BJ (cell line): ENCODE data around the gene GTF2H4. TPM values are rescaled to one million over a fixed set of nuclear protein-coding genes. Genes with fewer than 3 reads are reported as not detected.

ENCODE experiments used
- CTCF ChIA-PET: fragments of 350-600 bp; formaldehyde crosslinking; extraction: SDS; loops from one replicate; lab custom pipeline; 2021; ENCODE audit warnings: antibody characterized with exemption, inconsistent platforms; lab: Yijun Ruan, JAX
- POLR2A ChIA-PET: fragments of 300-600 bp; sonication (Branson Sonifier 250); formaldehyde crosslinking; extraction: SDS; loops from one replicate; lab custom pipeline; 2021; ENCODE audit warnings: antibody characterized with exemption; lab: Charles Lee
- DNase-seq: peaks from one replicate; pipeline ENCODE4 v3.0.0-alpha.2; 2011; ENCODE audit warnings: low read depth
- H3K27me3 ChIP-seq: 2 replicates; pipeline ENCODE4 v1.6.0; 2011; ENCODE audit warnings: low read length; ENCODE audit not compliant: control insufficient read depth, insufficient read depth
- H3K36me3 ChIP-seq: 2 replicates; pipeline ENCODE4 v1.5.1; 2011; ENCODE audit warnings: low read length; ENCODE audit not compliant: control insufficient read depth, insufficient read depth
- H3K4me3 ChIP-seq: 2 replicates; pipeline ENCODE4 v1.5.1; 2011; ENCODE audit warnings: low read depth, mild to moderate bottlenecking, control low read depth, low read length
- CTCF ChIP-seq: IDR thresholded peaks from 2 replicates; pipeline ENCODE4 v1.5.1; 2011; ENCODE audit warnings: low read depth, mild to moderate bottlenecking, control low read depth, inconsistent platforms, low read length, moderate library complexity; ENCODE audit not compliant: insufficient read depth
- polyA plus RNA-seq: library from polyadenylated mRNA; depleted of rRNA; stranded (reverse); fragments of >200 nt; gene quantifications from 2 replicates; pipeline ENCODE4 v1.2.3, GENCODE V29; 2011

Gene GTF2H4
- polyA plus RNA-seq, 1 experiment: 28.2 TPM

DNA sequence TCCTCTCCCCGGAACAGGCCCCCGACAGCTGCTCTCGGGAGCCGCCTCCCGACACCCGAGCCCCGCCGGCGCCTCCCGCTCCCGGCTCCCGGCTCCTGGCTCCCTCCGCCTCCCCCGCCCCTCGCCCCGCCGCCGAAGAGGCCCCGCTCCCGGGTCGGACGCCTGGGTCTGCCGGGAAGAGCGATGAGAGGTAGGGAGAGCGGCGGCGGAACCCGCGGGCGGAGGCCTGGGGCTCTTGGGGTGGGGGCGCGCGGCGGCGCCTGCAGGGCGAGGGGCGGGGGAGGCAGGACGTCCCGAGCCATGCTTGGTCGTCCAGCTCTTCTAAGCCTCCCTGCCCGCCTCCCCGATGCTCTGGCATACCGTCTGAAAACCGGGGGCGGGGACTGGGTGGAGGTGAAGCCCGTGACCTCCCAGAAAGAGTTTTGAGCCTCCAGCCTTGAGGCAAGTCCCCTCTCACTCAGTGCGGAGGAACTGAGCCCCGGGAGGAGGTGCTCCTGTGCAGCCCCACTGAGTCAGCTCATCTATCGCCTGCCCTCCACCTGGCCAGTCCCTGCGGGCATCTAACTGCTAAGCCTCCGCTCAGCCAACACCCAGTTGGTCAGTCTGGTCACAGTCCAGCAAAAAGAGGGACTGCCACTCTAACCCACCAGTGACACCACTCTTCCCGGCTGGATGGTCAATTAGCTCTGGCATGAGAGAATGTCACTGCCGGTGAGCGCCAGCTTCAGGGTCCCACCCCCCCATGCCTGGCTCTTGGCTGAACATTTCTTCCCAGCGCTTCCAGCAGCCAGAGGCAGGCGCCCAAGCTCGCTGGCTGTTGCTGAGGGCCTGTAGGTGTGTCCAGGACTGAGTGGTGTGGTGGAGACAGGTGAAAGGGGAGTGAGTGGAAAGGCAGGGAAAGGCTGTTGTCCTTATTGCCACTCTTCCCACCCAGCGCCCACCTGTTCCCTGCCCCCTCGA, 23.2 kb upstream of the GTF2H4 start:
- H3K36me3 ChIP-seq: no peaks in the 10 kb centered on the region; the same call in 1 of the 2 replicates
- no peak for TF ChIP-seq CTCF
- no peak for DNase-seq
- CTCF ChIA-PET: interaction anchor here (0.8 to 12.0 kb wide), 10 partner anchors 14 to 195 kb away, joined by 3 to 274 read pairs (median 3); partner anchors contain the start of genes GTF2H4 and VARS2
- H3K4me3 ChIP-seq: peak overlapping the region; percentile 60
- POLR2A ChIA-PET: interaction anchor here (0.6 to 0.7 kb wide), 2 partner anchors 36 to 656 kb away, joined by 5 to 6 read pairs; no protein-coding TSS in a partner anchor
- no peaks in the 10 kb centered on the region for H3K27me3 ChIP-seq

- peak overlapping the region; percentile 60 for H3K4me3 ChIP-seq
- ChIA-PET POLR2A (interaction anchor here (0.6 kb wide), 1 partner anchor 37 kb away, joined by 5 read pairs; no protein-coding TSS in a partner anchor), CTCF (interaction anchor here (0.8 to 12.0 kb wide), 6 partner anchors 13 to 130 kb away, joined by 3 to 274 read pairs (median 3); partner anchors contain the start of genes GTF2H4 and VARS2)
- TF ChIP-seq CTCF: no peak
- H3K36me3 ChIP-seq: peaks cover 3% of the 10 kb centered on the region; the same call in 1 of the 2 replicates
- no peaks in the 10 kb centered on the region for H3K27me3 ChIP-seq
- no peak for DNase-seq
Observed at GRCh38 chr6:30885481-30885998, 22.5 kb upstream of the GTF2H4 start.

- Histone ChIP-seq H3K36me3 (peaks cover 5% of the 10 kb centered on the region), H3K27me3 (no peaks in the 10 kb centered on the region), H3K4me3 (peak overlapping the region; percentile 60)
- ChIA-PET CTCF (interaction anchor here (0.6 to 12.0 kb wide), 5 partner anchors 12 to 60 kb away, joined by 3 to 274 read pairs (median 3); partner anchors contain the start of gene VARS2), POLR2A (no interaction called here)
- TF ChIP-seq CTCF: no peak
- DNase-seq: peak; percentile 41
Observed at GRCh38 chr6:30885999-30886896, 21.8 kb upstream of the GTF2H4 start.

- no peak for TF ChIP-seq CTCF
- ChIA-PET POLR2A (no interaction called here), CTCF (interaction anchor here (0.6 to 12.0 kb wide), 2 partner anchors 28 to 61 kb away, joined by 3 to 274 read pairs; no protein-coding TSS in a partner anchor)
- no peak for DNase-seq
- Histone ChIP-seq H3K4me3 (no peak overlapping the region), H3K27me3 (no peaks in the 10 kb centered on the region), H3K36me3 (peaks cover 8% of the 10 kb centered on the region)
Observed at GRCh38 chr6:30886897-30887255, 21.1 kb upstream of the GTF2H4 start.
